Measurements from ENCODE around the gene TBPL1. TPM values are rescaled to one million over a fixed set of nuclear protein-coding genes. Genes with fewer than 3 reads are reported as not detected.

Gene TBPL1
- total RNA-seq, 1 donor from 2014 or later = 18.7 TPM

DNA sequence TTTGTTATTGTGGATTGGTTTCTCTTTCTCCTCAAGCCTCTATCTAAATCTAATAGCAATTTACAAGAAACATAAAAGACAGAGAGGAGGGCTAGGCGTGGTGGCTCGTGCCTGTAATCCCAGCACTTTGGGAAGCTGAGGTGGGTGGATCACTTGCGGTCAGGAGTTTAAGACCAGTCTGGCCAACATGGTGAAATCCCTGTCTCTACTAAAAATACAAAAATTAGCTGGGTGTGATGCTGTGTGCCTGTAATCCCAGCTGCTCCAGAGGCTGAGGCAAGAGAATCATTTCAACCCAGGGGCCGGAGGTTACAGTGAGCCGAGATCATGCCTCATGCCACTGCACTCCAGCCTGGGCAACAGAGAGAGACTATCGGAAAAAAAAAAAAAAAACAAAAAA lies 52.8 kb downstream of the TBPL1 start:
- intact Hi-C loops (cut with DNase I) = no loop called here
- H3K4me3 ChIP-seq = no peak overlapping the region
- H3K36me3 ChIP-seq = no peaks in the 10 kb centered on the region
- H3K27me3 ChIP-seq = no peaks in the 10 kb centered on the region
- DNase-seq = no peak
- no peaks in the 10 kb centered on the region for H3K9me3 ChIP-seq
- peaks cover 2% of the 10 kb centered on the region for H3K4me1 ChIP-seq
- ATAC-seq = no peak
- H3K27ac ChIP-seq = no peak overlapping the region
- no peak for TF ChIP-seq CTCF (IDR thresholded peaks at IDR 0.05)

- H3K27me3 ChIP-seq = no peaks in the 10 kb centered on the region
- peaks cover 2% of the 10 kb centered on the region for H3K4me1 ChIP-seq
- no peak overlapping the region for H3K4me3 ChIP-seq
- TF ChIP-seq CTCF (IDR thresholded peaks at IDR 0.05) = no peak
- intact Hi-C loops (cut with DNase I) = no loop called here
- no peaks in the 10 kb centered on the region for H3K9me3 ChIP-seq
- H3K27ac ChIP-seq = no peak overlapping the region
- peak; percentile 79 for DNase-seq
- no peaks in the 10 kb centered on the region for H3K36me3 ChIP-seq
- peak; percentile 89 for ATAC-seq
Measured at GRCh38 chr6:134007077-134007476, 54.1 kb downstream of the TBPL1 start.

DNA sequence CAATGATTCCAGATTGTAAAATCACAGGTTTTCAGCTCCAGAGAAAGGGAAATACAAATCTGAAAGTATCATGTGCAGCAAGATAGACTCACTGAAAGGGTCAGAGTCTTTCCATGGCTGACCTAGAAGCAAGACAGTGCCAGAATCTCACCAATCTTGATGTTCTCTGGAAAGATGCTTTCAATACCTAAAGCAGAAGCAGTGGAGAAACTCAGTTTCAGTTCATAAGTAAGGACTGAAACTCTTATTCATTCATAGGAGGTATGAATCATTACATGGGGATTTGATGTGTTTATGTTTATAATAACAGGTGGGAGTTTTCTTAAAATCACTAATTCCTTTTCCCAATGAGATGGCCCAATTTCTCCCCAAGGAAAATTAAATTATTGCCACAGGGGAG lies 56.9 kb downstream of the TBPL1 start:
- H3K4me3 ChIP-seq = no peak overlapping the region
- DNase-seq (no peak), ATAC-seq (no peak)
- no peaks in the 10 kb centered on the region for H3K36me3 ChIP-seq
- no peak for TF ChIP-seq CTCF (IDR thresholded peaks at IDR 0.05)
- intact Hi-C loops (cut with DNase I) = no loop called here
- H3K4me1 ChIP-seq = no peaks in the 10 kb centered on the region
- H3K27ac ChIP-seq = no peak overlapping the region
- no peaks in the 10 kb centered on the region for H3K9me3 ChIP-seq
- no peaks in the 10 kb centered on the region for H3K27me3 ChIP-seq

GRCh38 chr6:134010400-134010799 lies 57.4 kb downstream of the TBPL1 start:
- H3K27me3 ChIP-seq = no peaks in the 10 kb centered on the region
- no peak for ATAC-seq
- no peak overlapping the region for H3K27ac ChIP-seq
- no peaks in the 10 kb centered on the region for H3K9me3 ChIP-seq
- no peaks in the 10 kb centered on the region for H3K36me3 ChIP-seq
- TF ChIP-seq CTCF (IDR thresholded peaks at IDR 0.05) = no peak
- no peak overlapping the region for H3K4me3 ChIP-seq
- intact Hi-C loops (cut with DNase I) = no loop called here
- H3K4me1 ChIP-seq = no peaks in the 10 kb centered on the region
- no peak for DNase-seq

DNA sequence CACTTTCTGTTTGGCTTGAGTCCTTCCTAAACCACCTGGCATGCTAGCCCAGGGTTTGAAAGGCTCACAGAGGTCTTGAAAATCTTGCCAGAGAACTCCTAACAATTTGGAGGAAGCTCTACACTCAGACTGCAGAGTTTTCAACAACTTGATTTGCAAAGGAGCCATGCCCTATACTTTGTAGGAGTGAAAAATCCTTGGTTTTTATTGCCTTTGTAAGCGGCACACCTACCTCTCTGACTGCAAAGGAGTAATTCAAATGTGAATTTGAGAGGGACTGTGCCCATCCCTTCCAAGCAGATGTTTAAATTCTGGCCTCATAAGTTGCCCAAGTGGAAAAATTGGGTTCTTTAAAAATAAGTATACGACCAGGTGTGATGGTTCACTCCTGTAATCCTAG lies 58.0 kb downstream of the TBPL1 start:
- TF ChIP-seq CTCF (IDR thresholded peaks at IDR 0.05) = no peak
- no peak overlapping the region for H3K27ac ChIP-seq
- H3K27me3 ChIP-seq = no peaks in the 10 kb centered on the region
- no peak for DNase-seq
- H3K36me3 ChIP-seq = no peaks in the 10 kb centered on the region
- H3K4me3 ChIP-seq = no peak overlapping the region
- no peak for ATAC-seq
- no peaks in the 10 kb centered on the region for H3K9me3 ChIP-seq
- intact Hi-C loops (cut with DNase I) = no loop called here
- no peaks in the 10 kb centered on the region for H3K4me1 ChIP-seq

- Histone ChIP-seq H3K27me3 (no peaks in the 10 kb centered on the region), H3K4me1 (no peaks in the 10 kb centered on the region), H3K36me3 (no peaks in the 10 kb centered on the region), H3K9me3 (no peaks in the 10 kb centered on the region), H3K27ac (no peak overlapping the region), H3K4me3 (no peak overlapping the region)
- ATAC-seq = no peak
- intact Hi-C loops (cut with DNase I) = no loop called here
- no peak for DNase-seq
- no peak for TF ChIP-seq CTCF (IDR thresholded peaks at IDR 0.05)
Measured at GRCh38 chr6:134014588-134015137, 61.6 kb downstream of the TBPL1 start.
